HL-60/S4 treated with retinoic acid at 250 ng/mL for 4 days and 3 days (cell line): ENCODE data around the gene HSP90B1.

ENCODE experiments used
- in situ Hi-C: fragments of 300-500 bp; cut with MboI; formaldehyde crosslinking; loops from 2 replicates; pipeline ENCODE4 v1.7.0; 2022; ENCODE audit warnings: low sequenced_read_pairs

HSP90B1 gene

GRCh38 chr12:103930034-103930786 lies at the start of gene HSP90B1:
Gene HSP90B1 (plus strand): TSS chr12:103930410. CDS start chr12:103930516, 106 bp downstream.
- in situ Hi-C loops: no loop called here

- in situ Hi-C loops: loop anchor here (25.0 kb wide), 1 partner anchor 231 kb away; no protein-coding TSS in a partner anchor
Measured at GRCh38 chr12:103881261-103881660, 48.9 kb upstream of the HSP90B1 start.

GRCh38 chr12:103882861-103883596 lies 47.2 kb upstream of the HSP90B1 start:
- in situ Hi-C loops: loop anchor here (25.0 kb wide), 1 partner anchor 229 kb away; no protein-coding TSS in a partner anchor

- in situ Hi-C loops: loop anchor here (25.0 kb wide), 1 partner anchor 228 kb away; no protein-coding TSS in a partner anchor
Measured at GRCh38 chr12:103883908-103884307, 46.3 kb upstream of the HSP90B1 start.

GRCh38 chr12:103884316-103884715 lies 45.9 kb upstream of the HSP90B1 start:
- in situ Hi-C loops: loop anchor here (25.0 kb wide), 1 partner anchor 228 kb away; no protein-coding TSS in a partner anchor

- in situ Hi-C loops: loop anchor here (25.0 kb wide), 1 partner anchor 226 kb away; no protein-coding TSS in a partner anchor
Measured at GRCh38 chr12:103886195-103886797, 43.9 kb upstream of the HSP90B1 start.

GRCh38 chr12:103887738-103888137 lies 42.5 kb upstream of the HSP90B1 start:
- in situ Hi-C loops: loop anchor here (25.0 kb wide), 1 partner anchor 225 kb away; no protein-coding TSS in a partner anchor

GRCh38 chr12:103897316-103897715 lies 32.9 kb upstream of the HSP90B1 start:
- in situ Hi-C loops: loop anchor here (25.0 kb wide), 1 partner anchor 215 kb away; no protein-coding TSS in a partner anchor

- in situ Hi-C loops: no loop called here
Measured at GRCh38 chr12:103901518-103902173, 28.6 kb upstream of the HSP90B1 start.

- in situ Hi-C loops: no loop called here
Measured at GRCh38 chr12:103903993-103904392, 26.2 kb upstream of the HSP90B1 start.

- in situ Hi-C loops: no loop called here
Measured at GRCh38 chr12:103905730-103906349, 24.4 kb upstream of the HSP90B1 start.

- in situ Hi-C loops: no loop called here
Measured at GRCh38 chr12:103908246-103908541, 22.0 kb upstream of the HSP90B1 start.

- in situ Hi-C loops: no loop called here
Measured at GRCh38 chr12:103908877-103909276, 21.3 kb upstream of the HSP90B1 start.

GRCh38 chr12:103909811-103910210 lies 20.4 kb upstream of the HSP90B1 start:
- in situ Hi-C loops: no loop called here

- in situ Hi-C loops: no loop called here
Measured at GRCh38 chr12:103912069-103912468, 18.1 kb upstream of the HSP90B1 start.

- in situ Hi-C loops: no loop called here
Measured at GRCh38 chr12:103913100-103913499, 17.1 kb upstream of the HSP90B1 start.

- in situ Hi-C loops: no loop called here
Measured at GRCh38 chr12:103915306-103915705, 14.9 kb upstream of the HSP90B1 start.

GRCh38 chr12:103917873-103918272 lies 12.3 kb upstream of the HSP90B1 start:
- in situ Hi-C loops: no loop called here

GRCh38 chr12:103924761-103925641 lies 5.2 kb upstream of the HSP90B1 start:
- in situ Hi-C loops: no loop called here

- in situ Hi-C loops: no loop called here
Measured at GRCh38 chr12:103928682-103929045, 1.5 kb upstream of the HSP90B1 start.
